Ovary (tissue), 9 donors: ENCODE results near the gene TMEM126B. TPM values are rescaled to one million over a fixed set of nuclear protein-coding genes. Genes with fewer than 3 reads are reported as not detected.
"Not testable (repeated sequence)": the region's sequence is repeated elsewhere in the genome, so short reads cannot be mapped to it uniquely, and the experiment has no call there.

ENCODE experiments used
- DNase-seq, 5 donors: peaks; one replicate each; pipeline ENCODE4 v3.0.0-alpha.2; 2019 to 2020
- H3K27ac ChIP-seq, 2 donors: fragments of 200-600 bp; one replicate each; pipeline versions ENCODE4 v1.5.1 to v1.8.0; 2019 to 2022
- H3K27me3 ChIP-seq: fragments of 200-600 bp; one replicate; pipeline ENCODE4 v1.8.0; 2022
- H3K36me3 ChIP-seq: fragments of 200-600 bp; sonication (generic); one replicate; pipeline ENCODE4 v1.5.1; 2019
- H3K4me1 ChIP-seq: one replicate; pipeline ENCODE4 v1.8.1; 2013; ENCODE audit warnings: mild to moderate bottlenecking, moderate library complexity; ENCODE audit not compliant: insufficient read depth
- H3K4me3 ChIP-seq: fragments of 200-600 bp; sonication (generic); one replicate; pipeline ENCODE4 v1.5.1; 2017
- H3K9me3 ChIP-seq, 2 donors: fragments of 200-600 bp in 1 of 2; sonication (generic) in 1 of 2; one replicate each; pipeline versions ENCODE4 v1.5.1 to v1.8.1; 2013 to 2019; ENCODE audit warnings: mild to moderate bottlenecking in 1 of 2, moderate library complexity in 1 of 2
- EP300 ChIP-seq: sonication (generic); formaldehyde crosslinking; IDR thresholded peaks from one replicate; pipeline ENCODE4 v1.6.1; 2017; ENCODE audit warnings: antibody characterized with exemption
- POLR2A ChIP-seq: fragments of 450-650 bp; IDR thresholded peaks from one replicate; pipeline ENCODE4 v1.6.1; 2017; ENCODE audit warnings: antibody characterized with exemption, mild to moderate bottlenecking, moderate library complexity
- WGBS, 3 donors: extraction: QIAGEN DNeasy Blood & Tissue Kit in 1 of 3; methylation state at CpG; one replicate each; pipeline versions ENCODE4 v1.1.5 to v1.1.7; 2013 to 2017; 5-methylcytosine and 5-hydroxymethylcytosine counted together
- intact Hi-C, 4 donors: fragments of 100-400 bp; cut with DNase I; formaldehyde crosslinking; loops; one replicate each; pipeline versions ENCODE4 v1.11.0 to v1.15.1; 2022 to 2023
- polyA plus RNA-seq, 2 donors: library from polyadenylated mRNA; stranded (reverse); fragments of 200-250 nt in 1 of 2; fragments of 350-450 nt in 1 of 2; fragmentation: Illumina TruSeq in 1 of 2; extraction: RNeasy Lipid Tissue Mini Kit (QIAGEN cat#74804) in 1 of 2; gene quantifications; one replicate each; pipeline ENCODE4 v1.2.3, GENCODE V29; 2013 to 2014
- total RNA-seq, 7 donors: library from RNA; depleted of rRNA in 2 of 7; stranded (reverse); fragments of >200 nt in 2 of 7; fragmentation: NEBNext Ultra II Directional in 3 of 7; extraction: Animal tissue kit (Norgen Biotek cat#: 25700) in 3 of 7; gene quantifications; one replicate each; pipeline versions ENCODE4 v1.1.0 to v1.2.4, GENCODE V29; 2016 to 2023
- TF ChIP-seq, protein P1 (sequence below), 3 donors: fragments of 450-650 bp in 2 of 3; fragments of 200-600 bp in 1 of 3; IDR thresholded peaks; one replicate each; pipeline versions ENCODE4 v1.5.1 to v1.8.0; 2016 to 2022; ENCODE audit warnings: antibody characterized with exemption in 3 of 3, mild to moderate bottlenecking in 1 of 3
- donor health status: DM: no; HTN: no; CAD: no; lungs with moderate emphysema.
- donor health status: DM: no; HTN: no; CAD: no.
- donor health status: Bipolar disorder and iron deficiency.
- donor health status: DM: yes; HTN: yes; CAD: no.
- donor health status: DM: no; HTN: no; CAD: no.
- donor health status: DM: yes; HTN: yes; CAD: no.

TMEM126B gene
- total and polyA plus RNA-seq, 9 donors: 29.5 to 54.0 (median 42.8) TPM

DNA sequence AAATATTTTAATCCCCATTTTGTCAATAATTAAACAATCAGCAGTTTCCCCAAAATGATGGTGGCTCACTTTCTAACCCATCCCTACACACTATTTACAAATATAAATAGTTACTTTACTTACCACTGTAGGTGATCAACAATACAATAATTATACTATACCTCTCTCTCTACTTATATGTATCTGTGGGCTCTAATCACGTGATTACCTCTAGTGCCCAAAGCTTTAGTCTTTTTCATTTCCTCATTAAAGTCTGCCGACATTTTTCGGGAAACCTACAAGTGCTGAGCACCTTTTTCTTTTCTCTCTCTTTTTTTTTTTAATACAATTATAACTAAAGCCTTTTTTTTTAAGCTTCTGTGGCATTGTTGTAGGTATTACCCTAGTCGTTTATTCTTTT, 25.2 kb upstream of the TMEM126B start:
- WGBS, 3 donors: 93 to 95% (median 94%) methylated on average over 4 of the region's 4 CpGs
- no peak for TF ChIP-seq EP300
- TF ChIP-seq, protein P1, sequence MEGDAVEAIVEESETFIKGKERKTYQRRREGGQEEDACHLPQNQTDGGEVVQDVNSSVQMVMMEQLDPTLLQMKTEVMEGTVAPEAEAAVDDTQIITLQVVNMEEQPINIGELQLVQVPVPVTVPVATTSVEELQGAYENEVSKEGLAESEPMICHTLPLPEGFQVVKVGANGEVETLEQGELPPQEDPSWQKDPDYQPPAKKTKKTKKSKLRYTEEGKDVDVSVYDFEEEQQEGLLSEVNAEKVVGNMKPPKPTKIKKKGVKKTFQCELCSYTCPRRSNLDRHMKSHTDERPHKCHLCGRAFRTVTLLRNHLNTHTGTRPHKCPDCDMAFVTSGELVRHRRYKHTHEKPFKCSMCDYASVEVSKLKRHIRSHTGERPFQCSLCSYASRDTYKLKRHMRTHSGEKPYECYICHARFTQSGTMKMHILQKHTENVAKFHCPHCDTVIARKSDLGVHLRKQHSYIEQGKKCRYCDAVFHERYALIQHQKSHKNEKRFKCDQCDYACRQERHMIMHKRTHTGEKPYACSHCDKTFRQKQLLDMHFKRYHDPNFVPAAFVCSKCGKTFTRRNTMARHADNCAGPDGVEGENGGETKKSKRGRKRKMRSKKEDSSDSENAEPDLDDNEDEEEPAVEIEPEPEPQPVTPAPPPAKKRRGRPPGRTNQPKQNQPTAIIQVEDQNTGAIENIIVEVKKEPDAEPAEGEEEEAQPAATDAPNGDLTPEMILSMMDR (IDR thresholded peaks at IDR 0.05): no peak
- no peak for TF ChIP-seq POLR2A
- H3K36me3 ChIP-seq: no peaks in the 10 kb centered on the region
- no peaks in the 10 kb centered on the region for H3K27me3 ChIP-seq
- no peaks in the 10 kb centered on the region for H3K9me3 ChIP-seq
- H3K27ac ChIP-seq: no peak overlapping the region
- H3K4me1 ChIP-seq: no peaks in the 10 kb centered on the region
- no peak overlapping the region for H3K4me3 ChIP-seq
- intact Hi-C loops: no loop called here
- no peak for DNase-seq

DNA sequence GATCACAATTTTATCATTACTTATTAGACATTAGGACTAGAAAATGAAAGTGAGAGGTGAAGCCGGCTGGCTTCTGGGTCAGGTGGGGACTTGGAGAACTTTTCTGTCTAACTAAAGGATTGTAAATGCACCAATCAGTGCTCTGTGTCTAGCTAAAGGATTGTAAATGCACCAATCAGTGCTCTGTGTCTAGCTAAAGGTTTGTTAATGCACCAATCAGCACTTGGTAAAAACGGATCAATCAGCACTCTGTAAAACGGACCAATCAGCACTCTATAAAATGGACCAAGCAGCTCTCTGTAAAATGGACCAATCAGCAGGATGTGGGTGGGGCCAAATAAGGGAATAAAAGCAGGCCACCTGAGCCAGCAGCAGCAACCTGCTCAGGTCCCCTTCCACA, 22.2 kb upstream of the TMEM126B start:
- DNase-seq, H3K9me3 ChIP-seq, H3K27me3 ChIP-seq, H3K4me1 ChIP-seq, H3K4me3 ChIP-seq, intact Hi-C loops, H3K36me3 ChIP-seq, H3K27ac ChIP-seq: not testable (repeated sequence)
- 94 to 98% (median 96%) methylated on average over 3 of the region's 3 CpGs for WGBS, 3 donors

DNA sequence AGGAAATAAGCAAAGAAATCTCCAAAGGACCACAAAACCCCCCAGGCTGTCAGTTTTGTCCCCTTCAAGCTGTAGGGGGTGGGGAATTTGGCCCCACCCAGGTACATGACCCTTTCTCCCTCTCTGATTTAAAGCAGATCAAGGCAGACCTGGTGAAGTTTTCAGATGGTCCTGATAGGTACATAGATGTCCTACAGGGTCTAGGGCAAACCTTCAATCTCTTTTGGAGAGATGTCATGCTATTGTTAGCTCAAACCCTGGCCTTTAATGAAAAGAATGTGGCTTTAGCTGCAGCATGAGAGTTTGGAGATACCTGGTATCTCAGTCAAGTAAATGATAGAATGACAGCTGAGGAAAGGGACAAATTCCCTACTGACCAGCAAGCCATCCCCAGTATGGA, 19.8 kb upstream of the TMEM126B start:
- H3K27me3 ChIP-seq, H3K4me3 ChIP-seq, H3K27ac ChIP-seq, H3K36me3 ChIP-seq, H3K9me3 ChIP-seq, DNase-seq, intact Hi-C loops, H3K4me1 ChIP-seq: not testable (repeated sequence)

DNA sequence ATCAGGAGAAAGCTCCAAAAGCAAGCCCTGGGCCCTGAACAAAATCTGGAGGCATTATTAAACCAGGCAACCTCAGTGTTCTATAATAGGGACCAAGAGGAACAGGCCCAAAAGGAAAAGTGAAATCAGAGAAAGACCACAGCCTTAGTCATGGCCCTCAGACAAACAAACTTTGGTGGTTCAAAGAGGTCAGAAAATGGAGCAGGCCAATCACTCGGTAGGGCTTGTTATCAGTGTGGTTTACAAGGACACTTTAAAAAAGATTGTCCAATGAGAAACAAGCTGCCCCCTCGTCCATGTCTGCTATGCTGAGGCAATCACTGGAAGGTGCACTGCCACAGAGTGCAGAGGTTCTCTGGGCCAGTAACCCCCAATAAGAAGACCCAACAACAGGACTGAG, 19.1 kb upstream of the TMEM126B start:
- H3K27ac ChIP-seq, H3K4me3 ChIP-seq, H3K9me3 ChIP-seq, intact Hi-C loops, H3K36me3 ChIP-seq, H3K4me1 ChIP-seq, H3K27me3 ChIP-seq, DNase-seq: not testable (repeated sequence)
- WGBS, 3 donors: 49 to 74% (median 60%) methylated on average over 2 of the region's 2 CpGs

DNA sequence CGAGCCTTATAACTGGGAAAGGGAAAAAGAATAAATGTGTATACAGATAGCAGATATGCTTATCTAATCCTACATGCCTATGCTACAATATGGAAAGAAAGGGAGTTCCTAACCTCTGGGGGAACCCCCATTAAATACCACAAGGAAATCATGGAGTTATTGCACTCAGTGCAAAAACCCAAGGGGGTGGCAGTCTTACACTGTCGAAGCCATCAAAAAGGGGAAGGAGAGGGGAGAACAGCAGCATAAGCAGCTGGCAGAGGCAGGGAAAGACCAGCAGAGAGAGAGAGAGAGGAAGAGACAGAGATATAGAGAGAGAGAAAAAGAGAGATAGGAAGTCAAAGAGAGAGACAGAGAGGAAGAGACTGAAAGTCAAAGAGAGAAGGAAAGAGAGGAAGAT, 16.8 kb upstream of the TMEM126B start:
- H3K27ac ChIP-seq, DNase-seq, H3K9me3 ChIP-seq, intact Hi-C loops, H3K36me3 ChIP-seq, H3K27me3 ChIP-seq, H3K4me3 ChIP-seq, H3K4me1 ChIP-seq: not testable (repeated sequence)
- 92 to 95% (median 93%) methylated on average over 2 of the region's 2 CpGs for WGBS, 3 donors

DNA sequence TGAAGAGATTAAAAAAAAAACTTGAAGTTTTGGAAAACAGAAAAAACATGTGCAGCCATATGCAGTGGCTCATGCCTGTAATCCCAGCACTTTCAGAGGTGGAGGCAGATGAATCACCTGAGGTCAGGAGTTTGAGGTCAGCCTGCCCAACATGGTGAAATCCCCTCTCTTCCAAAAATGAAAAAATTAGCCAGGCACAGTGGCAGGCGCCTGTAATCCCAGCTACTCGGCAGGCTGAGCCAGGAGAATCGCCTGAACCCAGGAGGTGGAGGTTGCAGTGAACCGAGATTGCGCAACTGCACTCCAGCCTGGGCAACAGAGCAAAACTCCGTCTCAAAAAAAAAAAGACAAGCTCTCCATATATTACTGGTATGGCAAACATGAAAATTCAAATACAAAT, 8.9 kb upstream of the TMEM126B start:
- no peaks in the 10 kb centered on the region for H3K36me3 ChIP-seq
- intact Hi-C loops: no loop called here
- 84 to 92% (median 91%) methylated on average over 6 of the region's 6 CpGs for WGBS, 3 donors
- H3K4me3 ChIP-seq: no peak overlapping the region
- H3K4me1 ChIP-seq: no peaks in the 10 kb centered on the region
- no peak overlapping the region for H3K27ac ChIP-seq
- TF ChIP-seq, protein P1 (IDR thresholded peaks at IDR 0.05): no peak
- no peak for TF ChIP-seq POLR2A
- no peak for TF ChIP-seq EP300
- no peaks in the 10 kb centered on the region for H3K27me3 ChIP-seq
- DNase-seq: no peak
- H3K9me3 ChIP-seq: no peaks in the 10 kb centered on the region

DNA sequence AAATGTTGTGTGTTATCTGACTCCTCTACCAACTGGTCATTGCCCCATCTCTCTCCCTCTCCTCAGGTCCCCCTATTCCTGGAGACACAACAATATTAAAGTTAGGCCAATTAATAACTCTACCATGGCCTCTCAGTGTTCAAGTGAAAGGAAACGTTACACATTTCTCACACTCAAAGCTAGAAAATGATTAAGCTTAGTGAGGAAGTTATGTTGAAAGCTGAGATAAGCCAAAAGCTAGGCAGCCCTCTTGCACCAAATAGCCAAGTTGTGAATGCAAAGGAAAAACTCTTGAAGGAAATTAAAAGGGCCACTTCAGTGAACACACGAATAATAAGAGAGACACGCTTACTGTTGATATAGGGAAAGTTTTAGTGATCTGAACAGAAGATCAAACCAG, 8.1 kb upstream of the TMEM126B start:
- H3K9me3 ChIP-seq: no peaks in the 10 kb centered on the region
- H3K36me3 ChIP-seq: no peaks in the 10 kb centered on the region
- no peak for DNase-seq
- no peak for TF ChIP-seq POLR2A
- H3K4me1 ChIP-seq: no peaks in the 10 kb centered on the region
- intact Hi-C loops: no loop called here
- H3K27ac ChIP-seq: no peak overlapping the region
- WGBS, 3 donors: 78 to 91% (median 91%) methylated on average over 3 of the region's 3 CpGs
- no peak overlapping the region for H3K4me3 ChIP-seq
- H3K27me3 ChIP-seq: no peaks in the 10 kb centered on the region
